T-cell (primary cell): ENCODE measurements around the gene APOM. TPM values are rescaled to one million over a fixed set of nuclear protein-coding genes. Genes with fewer than 3 reads are reported as not detected.

Experiments
- total RNA-seq, 35 experiments: library from RNA in 6 of 35; stranded (reverse) in 6 of 35; fragments of 120-200 nt in 1 of 35; gene quantifications; one replicate each; pipeline versions ENCODE4 v1.2.1 to v1.2.4 and lab custom pipeline; 2013 to 2026

The APOM gene
- total RNA-seq, 5 donors from 2014 or later (not counting 1 experiment from before 2014, with no cell fraction given) = 1.4 to 3.6 (median 3.2) TPM

Other genes starting within 250 kb of the APOM start
- 10 to 100 TPM; 15.7 to 21.7 (median 16.1) TPM for gene MICB, start 157.7 kb upstream of the APOM start, total RNA-seq
- not detected for gene MCCD1, start 126.9 kb upstream of the APOM start, total RNA-seq
- gene DDX39B, start 113.9 kb upstream of the APOM start, total RNA-seq = 100 to 1,000 TPM; 507 to 669 (median 631) TPM
- 1 to 10 TPM; 3.1 to 5.7 (median 4.1) TPM for gene ATP6V1G2, start 109.3 kb upstream of the APOM start, total RNA-seq
- 10 to 100 TPM in 3 of 5 donors, 1 to 10 TPM in 2; 6.9 to 17.1 (median 11.6) TPM for gene NFKBIL1, start 108.3 kb upstream of the APOM start, total RNA-seq
- gene LTA, start 83.6 kb upstream of the APOM start, total RNA-seq = 10 to 100 TPM; 12.5 to 23.9 (median 17.9) TPM
- gene TNF, start 80.3 kb upstream of the APOM start, total RNA-seq = 10 to 100 TPM; 13.8 to 28.0 (median 25.0) TPM
- 100 to 1,000 TPM; 398 to 926 (median 813) TPM for gene LTB, start 73.5 kb upstream of the APOM start, total RNA-seq
- gene LST1, start 69.6 kb upstream of the APOM start, total RNA-seq = 10 to 100 TPM; 13.4 to 28.0 (median 20.4) TPM
- gene NCR3, start 62.9 kb upstream of the APOM start, total RNA-seq = 10 to 100 TPM; 13.6 to 38.0 (median 16.0) TPM
- gene AIF1, start 40.7 kb upstream of the APOM start, total RNA-seq = 10 to 100 TPM in 4 of 5 donors, 1 to 10 TPM in 1; 7.6 to 54.3 (median 18.1) TPM
- gene PRRC2A, start 35.2 kb upstream of the APOM start, total RNA-seq = 100 to 1,000 TPM; 222 to 246 (median 230) TPM
- gene BAG6, start 3.2 kb upstream of the APOM start, total RNA-seq = 100 to 1,000 TPM; 257 to 317 (median 301) TPM
- 10 to 100 TPM; 16.3 to 36.2 (median 33.4) TPM for gene C6orf47, start 4.9 kb downstream of the APOM start, total RNA-seq
- 10 to 100 TPM; 13.0 to 27.6 (median 23.3) TPM for gene GPANK1, start 9.1 kb downstream of the APOM start, total RNA-seq
- gene CSNK2B, start 10.2 kb downstream of the APOM start, total RNA-seq = 100 to 1,000 TPM in 4 of 5 donors, 10 to 100 TPM in 1; 98.4 to 129 (median 126) TPM
- gene LY6G5B, start 14.1 kb downstream of the APOM start, total RNA-seq = 10 to 100 TPM; 29.7 to 50.5 (median 40.9) TPM
- gene LY6G5C, start 25.2 kb downstream of the APOM start, total RNA-seq = 1 to 10 TPM in 4 of 5 donors, under 1 TPM in 1; 0.75 to 8.8 (median 5.8) TPM
- gene ABHD16A, start 47.4 kb downstream of the APOM start, total RNA-seq = 10 to 100 TPM; 58.2 to 74.4 (median 61.2) TPM
- gene LY6G6F, start 51.0 kb downstream of the APOM start, total RNA-seq = not detected
- gene LY6G6D, start 59.5 kb downstream of the APOM start, total RNA-seq = not detected
- gene LY6G6C, start 65.9 kb downstream of the APOM start, total RNA-seq = not detected
- gene MPIG6B, start 67.5 kb downstream of the APOM start, total RNA-seq = 1 to 10 TPM in 1 of 5 donors, under 1 TPM in 4; 0.26 to 2.6 (median 0.30) TPM
- 10 to 100 TPM in 4 of 5 donors, 1 to 10 TPM in 1; 9.0 to 13.2 (median 11.5) TPM for gene DDAH2, start 73.4 kb downstream of the APOM start, total RNA-seq
- gene CLIC1, start 80.6 kb downstream of the APOM start, total RNA-seq = 100 to 1,000 TPM in 4 of 5 donors, 10 to 100 TPM in 1; 89.5 to 146 (median 112) TPM
- 10 to 100 TPM; 13.7 to 22.4 (median 14.4) TPM for gene MSH5, start 84.1 kb downstream of the APOM start, total RNA-seq
- gene SAPCD1, start 106.8 kb downstream of the APOM start, total RNA-seq = 10 to 100 TPM in 1 of 5 donors, 1 to 10 TPM in 4; 3.1 to 10.7 (median 4.1) TPM
- gene VWA7, start 121.4 kb downstream of the APOM start, total RNA-seq = 1 to 10 TPM; 1.4 to 8.0 (median 2.1) TPM
- 10 to 100 TPM; 44.4 to 71.0 (median 62.5) TPM for gene VARS1, start 139.9 kb downstream of the APOM start, total RNA-seq
- gene LSM2, start 151.1 kb downstream of the APOM start, total RNA-seq = 10 to 100 TPM; 24.2 to 36.4 (median 30.6) TPM
- gene HSPA1L, start 159.4 kb downstream of the APOM start, total RNA-seq = 1 to 10 TPM; 2.8 to 8.5 (median 8.1) TPM
- gene HSPA1A, start 159.6 kb downstream of the APOM start, total RNA-seq = 100 to 1,000 TPM in 1 of 5 donors, 10 to 100 TPM in 2, 1 to 10 TPM in 2; 8.8 to 117 (median 77.9) TPM
- 100 to 1,000 TPM in 1 of 5 donors, 10 to 100 TPM in 2, 1 to 10 TPM in 2; 6.3 to 105 (median 67.9) TPM for gene HSPA1B, start 171.8 kb downstream of the APOM start, total RNA-seq
- 10 to 100 TPM; 15.9 to 29.2 (median 19.9) TPM for gene NEU1, start 206.9 kb downstream of the APOM start, total RNA-seq
- gene SLC44A4, start 223.1 kb downstream of the APOM start, total RNA-seq = under 1 TPM in 3 of 5 donors, not detected in 2; 0.13 to 0.96 (median 0.57) TPM
- gene EHMT2, start 241.8 kb downstream of the APOM start, total RNA-seq = 10 to 100 TPM; 49.1 to 83.8 (median 78.9) TPM
- gene ZBTB12, start 246.2 kb downstream of the APOM start, total RNA-seq = 1 to 10 TPM; 1.0 to 3.5 (median 3.1) TPM